Activated T-helper 17 cell treated with anti-CD3 and anti-CD28 coated beads, Interleukin-2, amount 50 U/mL, for 72 hours (primary cell): ENCODE data around the gene MRPS14. TPM values are rescaled to one million over a fixed set of nuclear protein-coding genes. Genes with fewer than 3 reads are reported as not detected.

Experiments used
- ATAC-seq: fragments of 150-1000 bp; cut with Tn5 transposase; replicated peaks from 2 replicates; pipeline ENCODE4 v1.10.0; 2021; ENCODE audit warnings: mild to moderate bottlenecking, moderate library complexity
- H3K27ac Mint-ChIP-seq: one replicate; pipeline ENCODE4 v1.8.0; 2022; ENCODE audit warnings: mixed read lengths
- H3K27me3 Mint-ChIP-seq: one replicate; pipeline ENCODE4 v1.8.0; 2022; ENCODE audit warnings: mixed read lengths
- H3K36me3 Mint-ChIP-seq: one replicate; pipeline ENCODE4 v1.8.0; 2022; ENCODE audit warnings: low read depth, mild to moderate bottlenecking, mixed read lengths
- H3K4me1 Mint-ChIP-seq: one replicate; pipeline ENCODE4 v1.8.0; 2022; ENCODE audit warnings: mixed read lengths
- H3K4me3 Mint-ChIP-seq: one replicate; pipeline ENCODE4 v1.8.0; 2022; ENCODE audit warnings: mild to moderate bottlenecking, mixed read lengths
- H3K9me3 Mint-ChIP-seq: one replicate; pipeline ENCODE4 v1.8.0; 2022; ENCODE audit warnings: mixed read lengths
- total RNA-seq, 2 donors: library from RNA; stranded (reverse); gene quantifications; one replicate each; pipeline ENCODE4 v1.2.3, GENCODE V29; 2022

The MRPS14 gene
- total RNA-seq, 2 donors from 2014 or later: 25.0 to 31.5 TPM

DNA sequence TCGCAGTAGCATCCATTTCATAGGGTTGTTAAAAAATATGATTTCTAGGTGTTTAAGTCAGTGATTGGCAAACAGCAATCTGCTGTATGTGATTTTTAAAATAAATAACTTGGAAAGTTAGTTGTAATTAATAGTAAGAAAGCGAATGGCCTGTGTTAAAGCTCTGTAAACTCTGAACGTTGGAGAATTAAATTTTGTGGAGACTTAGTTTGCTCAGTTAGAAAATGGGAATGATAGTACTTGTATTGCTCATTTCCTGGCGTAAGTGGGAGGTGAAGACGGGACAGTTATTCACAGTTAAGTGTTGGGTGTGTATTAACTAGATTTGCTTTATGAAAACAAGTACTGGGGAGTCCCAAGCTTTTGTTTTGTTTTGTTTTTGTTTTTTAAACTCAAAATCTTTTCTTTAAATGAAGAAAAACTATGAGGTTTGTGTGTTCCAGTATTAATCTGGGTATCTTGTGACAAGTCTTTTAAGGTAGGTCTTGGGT, 22.5 kb downstream of the MRPS14 start:
- H3K4me3 Mint-ChIP-seq: no peak overlapping the region
- ATAC-seq: peak; percentile 12
- no peak overlapping the region for H3K27ac Mint-ChIP-seq
- no peaks in the 10 kb centered on the region for H3K27me3 Mint-ChIP-seq
- H3K36me3 Mint-ChIP-seq: peaks cover 68% of the 10 kb centered on the region
- peaks cover 33% of the 10 kb centered on the region for H3K4me1 Mint-ChIP-seq
- H3K9me3 Mint-ChIP-seq: no peaks in the 10 kb centered on the region

DNA sequence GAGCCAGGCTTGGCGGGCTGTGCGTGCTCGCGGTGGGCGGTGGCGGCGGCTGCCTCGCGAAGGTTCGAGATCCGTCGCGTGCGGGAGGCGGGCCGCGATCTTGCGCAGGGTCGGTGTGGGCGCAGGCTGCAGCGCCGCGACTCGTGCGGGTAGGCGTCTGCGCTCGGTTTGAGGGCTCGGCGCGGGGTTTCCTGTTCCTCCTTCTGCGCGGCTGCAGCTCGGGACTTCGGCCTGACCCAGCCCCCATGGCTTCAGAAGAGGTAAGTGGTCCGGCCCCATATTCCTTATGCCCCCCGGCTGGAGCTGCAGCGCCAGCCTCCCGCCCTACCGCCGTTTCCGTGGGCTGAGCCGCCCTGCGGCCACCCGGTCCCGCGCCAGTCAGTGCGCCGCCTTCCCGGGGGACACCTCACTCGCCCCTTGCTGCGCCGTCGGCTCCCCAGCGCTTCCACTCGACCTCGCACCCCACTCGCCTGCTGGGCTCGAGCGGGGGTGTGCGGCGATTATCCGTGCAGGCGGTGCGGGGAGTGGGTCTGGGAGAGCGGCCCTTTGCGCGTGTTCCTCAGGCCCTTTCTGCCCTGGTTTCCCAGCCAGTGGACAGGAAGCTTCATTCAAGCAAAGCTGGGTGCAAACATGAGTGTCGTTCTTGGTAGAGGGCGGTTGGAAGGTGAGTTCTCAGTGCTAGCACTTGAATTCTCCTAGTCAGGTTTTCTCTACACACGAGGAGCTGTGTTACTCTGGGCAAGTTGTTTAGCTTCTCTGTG, 23.1 kb downstream of the MRPS14 start, which contains the start of gene CACYBP:
CACYBP (plus strand) TSS at position 12 of the 761 bp plus-strand sequence; CDS start at position 246, 234 bp downstream.
- Mint-ChIP-seq H3K9me3 (no peaks in the 10 kb centered on the region), H3K27me3 (no peaks in the 10 kb centered on the region), H3K36me3 (peaks cover 63% of the 10 kb centered on the region), H3K4me3 (no peak within 1 kb of the TSS), H3K27ac (no peak within 1 kb of the TSS), H3K4me1 (peaks cover 27% of the 10 kb centered on the region)
- peak; percentile 2 for ATAC-seq

DNA sequence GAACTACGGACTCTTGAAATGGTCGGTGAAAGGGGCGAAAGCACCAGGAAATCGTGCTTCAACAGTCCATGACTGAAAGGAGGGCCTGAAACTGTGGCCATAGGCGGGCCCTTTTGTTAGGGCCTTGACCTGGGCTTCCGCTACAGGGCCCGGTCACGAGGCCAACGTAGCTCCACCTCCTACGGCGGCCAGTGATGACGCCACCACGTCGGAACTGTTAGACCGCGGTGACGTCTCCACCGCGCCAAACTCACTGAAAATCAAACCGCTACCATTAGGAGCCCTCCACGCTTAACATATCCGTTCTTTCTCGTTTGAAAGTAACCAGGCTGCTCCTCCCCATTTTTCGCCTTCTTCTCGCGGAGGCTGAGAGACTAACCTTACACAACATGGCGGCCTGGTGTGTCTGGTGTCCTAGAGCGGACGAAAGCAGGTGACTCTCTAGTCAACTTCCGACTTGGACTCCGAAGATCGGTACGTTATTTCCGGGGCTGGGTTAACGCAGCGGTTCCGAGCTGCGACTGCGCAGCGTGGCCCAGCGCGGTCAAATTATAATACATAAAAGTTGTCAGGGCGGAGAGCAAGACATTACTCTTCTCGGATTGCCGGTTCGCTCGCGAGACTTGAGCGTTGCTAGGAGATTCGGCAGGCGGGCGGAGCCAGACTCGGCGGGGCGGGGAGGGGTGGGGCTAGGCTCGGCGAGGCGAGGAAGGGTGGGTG, 23.8 kb downstream of the MRPS14 start:
- no peak overlapping the region for H3K27ac Mint-ChIP-seq
- ATAC-seq: peak; percentile 81
- no peaks in the 10 kb centered on the region for H3K9me3 Mint-ChIP-seq
- H3K36me3 Mint-ChIP-seq: peaks cover 60% of the 10 kb centered on the region
- H3K27me3 Mint-ChIP-seq: no peaks in the 10 kb centered on the region
- peaks cover 23% of the 10 kb centered on the region for H3K4me1 Mint-ChIP-seq
- H3K4me3 Mint-ChIP-seq: no peak overlapping the region

DNA sequence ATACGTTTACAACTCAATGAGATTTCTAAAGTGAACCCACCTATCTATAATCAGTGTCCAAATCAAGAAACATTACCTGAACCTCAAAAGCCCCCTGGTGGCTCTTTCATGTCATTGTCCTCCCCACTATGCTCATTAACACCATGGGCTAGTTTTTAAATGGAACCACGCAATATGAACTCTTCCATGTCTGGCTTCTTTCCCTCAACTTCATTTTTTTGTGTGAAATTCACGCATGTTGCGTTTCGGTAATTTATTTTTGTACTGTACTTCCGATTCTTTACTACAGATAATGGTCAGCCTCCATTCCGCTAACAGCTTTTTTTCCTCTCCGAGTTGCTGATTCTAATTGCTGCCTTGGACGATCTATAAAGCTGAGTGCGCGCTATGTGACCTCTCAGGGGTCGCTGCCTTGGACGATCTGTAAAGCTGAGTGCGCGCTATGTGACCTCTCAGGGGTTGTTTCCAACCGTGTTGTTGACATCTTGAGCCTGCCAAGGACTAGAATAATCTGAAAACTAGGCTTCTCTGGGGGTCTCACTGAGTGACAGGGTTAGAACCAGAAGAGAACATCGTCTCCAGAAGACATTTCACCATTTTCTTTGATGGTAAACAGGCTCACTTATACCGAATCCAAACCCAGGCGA, 24.5 kb downstream of the MRPS14 start:
- no peak for ATAC-seq
- H3K9me3 Mint-ChIP-seq: no peaks in the 10 kb centered on the region
- peaks cover 19% of the 10 kb centered on the region for H3K4me1 Mint-ChIP-seq
- no peaks in the 10 kb centered on the region for H3K27me3 Mint-ChIP-seq
- no peak overlapping the region for H3K4me3 Mint-ChIP-seq
- no peak overlapping the region for H3K27ac Mint-ChIP-seq
- peaks cover 59% of the 10 kb centered on the region for H3K36me3 Mint-ChIP-seq

DNA sequence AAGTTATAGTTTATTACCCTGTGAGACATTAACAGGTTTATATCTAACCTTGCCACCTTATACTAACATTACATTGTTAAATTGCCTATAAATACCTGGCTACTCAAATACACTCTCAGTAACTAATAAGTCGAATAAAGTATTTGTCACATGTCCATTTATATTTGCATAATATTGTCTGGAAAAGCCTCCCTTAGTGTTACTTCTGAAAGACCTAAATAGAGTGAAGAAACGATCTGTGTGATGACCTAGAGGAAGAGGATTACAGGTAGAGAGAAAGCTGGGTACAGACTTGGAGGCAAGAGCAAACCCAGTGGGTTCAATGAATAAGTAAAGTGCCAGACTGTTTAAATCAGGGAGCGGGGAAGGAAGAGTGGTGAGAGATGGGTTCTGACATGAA, 26.2 kb downstream of the MRPS14 start:
- H3K36me3 Mint-ChIP-seq: peaks cover 48% of the 10 kb centered on the region
- H3K9me3 Mint-ChIP-seq: no peaks in the 10 kb centered on the region
- peaks cover 12% of the 10 kb centered on the region for H3K4me1 Mint-ChIP-seq
- H3K4me3 Mint-ChIP-seq: no peak overlapping the region
- ATAC-seq: no peak
- no peaks in the 10 kb centered on the region for H3K27me3 Mint-ChIP-seq
- no peak overlapping the region for H3K27ac Mint-ChIP-seq

DNA sequence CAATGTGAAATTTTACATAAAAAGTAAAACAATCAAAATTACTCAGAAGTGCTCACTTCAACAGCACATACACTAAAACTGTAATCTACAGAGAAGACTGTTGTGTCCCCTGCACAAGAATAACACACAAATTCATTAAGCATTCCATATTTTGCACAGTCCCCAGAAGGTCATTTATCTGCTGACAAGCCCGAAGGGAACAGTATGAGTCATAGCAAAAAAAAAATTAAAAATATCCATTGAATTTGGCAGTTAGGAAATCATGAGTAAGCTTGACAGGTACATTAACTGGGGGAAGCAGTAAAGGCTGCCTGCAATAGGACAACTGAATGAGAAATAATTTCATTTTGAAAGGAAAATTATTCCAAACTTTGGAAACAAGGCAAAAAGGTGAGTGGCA, 26.7 kb downstream of the MRPS14 start:
- H3K27ac Mint-ChIP-seq: no peak overlapping the region

DNA sequence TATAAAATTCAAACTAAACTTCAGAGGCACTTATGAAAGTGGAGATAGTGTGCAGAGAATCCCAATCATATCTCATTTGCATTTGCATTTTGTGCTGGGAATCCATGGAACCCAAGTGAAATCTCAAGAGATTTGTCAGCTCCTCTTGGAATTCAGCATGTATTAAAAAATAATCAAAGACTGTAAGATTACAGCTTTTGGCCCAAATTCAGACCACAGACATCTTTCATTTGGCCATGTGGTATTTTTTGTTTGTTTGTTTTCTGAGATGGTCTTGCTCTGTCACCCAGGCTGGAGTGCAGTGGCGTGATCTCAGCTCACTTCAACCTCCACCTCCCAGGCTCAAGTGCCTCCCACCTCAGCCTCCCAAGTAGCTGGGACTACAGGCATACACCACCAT, 27.3 kb downstream of the MRPS14 start:
- no peak for ATAC-seq
- H3K27me3 Mint-ChIP-seq: no peaks in the 10 kb centered on the region
- no peak overlapping the region for H3K4me3 Mint-ChIP-seq
- no peaks in the 10 kb centered on the region for H3K9me3 Mint-ChIP-seq
- peaks cover 11% of the 10 kb centered on the region for H3K4me1 Mint-ChIP-seq
- peaks cover 36% of the 10 kb centered on the region for H3K36me3 Mint-ChIP-seq
- no peak overlapping the region for H3K27ac Mint-ChIP-seq

More for the DNA sequence above, 26.7 kb downstream of the MRPS14 start:
- Mint-ChIP-seq H3K36me3 (peaks cover 42% of the 10 kb centered on the region), H3K4me1 (peaks cover 11% of the 10 kb centered on the region), H3K9me3 (no peaks in the 10 kb centered on the region), H3K27me3 (no peaks in the 10 kb centered on the region), H3K4me3 (no peak overlapping the region)
- ATAC-seq: no peak

DNA sequence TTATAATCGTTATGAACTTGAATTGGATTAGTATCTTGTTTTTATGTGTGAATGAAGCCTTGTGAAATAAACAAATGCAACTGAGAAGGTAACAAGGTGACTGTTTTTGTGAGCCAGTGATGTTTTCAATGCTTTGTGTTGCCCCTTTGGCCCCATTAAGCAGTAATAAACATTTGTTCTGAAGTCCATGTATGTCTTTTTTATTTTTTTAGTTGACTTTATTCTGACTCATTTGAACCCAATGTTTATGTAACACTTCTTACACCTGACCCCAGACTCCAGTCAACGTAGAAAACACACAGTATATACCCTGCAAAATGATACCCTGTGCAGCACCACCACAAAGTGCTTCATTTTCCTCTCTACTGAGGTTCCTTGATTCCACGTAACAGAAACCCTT, 28.1 kb downstream of the MRPS14 start:
- ATAC-seq: no peak
- Mint-ChIP-seq H3K4me3 (no peak overlapping the region), H3K9me3 (no peaks in the 10 kb centered on the region), H3K36me3 (peaks cover 35% of the 10 kb centered on the region), H3K27me3 (no peaks in the 10 kb centered on the region), H3K27ac (no peak overlapping the region), H3K4me1 (peaks cover 11% of the 10 kb centered on the region)

DNA sequence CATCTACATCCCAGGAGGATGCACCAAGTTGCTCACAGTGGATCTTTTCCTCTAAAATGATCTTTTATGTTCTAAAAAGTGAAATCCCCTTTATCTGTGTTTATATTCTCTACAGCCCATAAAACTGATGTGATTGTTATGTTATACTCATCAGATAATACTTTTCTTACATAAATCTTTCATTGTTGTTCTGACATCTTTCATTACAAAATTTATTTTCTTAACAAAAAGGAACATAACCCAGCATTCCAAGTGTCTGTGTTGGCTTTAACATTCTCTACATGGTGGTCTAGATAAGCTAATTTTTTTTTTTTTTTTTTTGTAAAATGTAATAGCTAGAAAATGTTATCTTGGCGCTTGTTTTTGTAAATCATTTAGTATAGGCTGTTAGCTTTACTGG, 31.8 kb downstream of the MRPS14 start:
- no peak overlapping the region for H3K4me3 Mint-ChIP-seq
- H3K27me3 Mint-ChIP-seq: no peaks in the 10 kb centered on the region
- H3K9me3 Mint-ChIP-seq: no peaks in the 10 kb centered on the region
- H3K36me3 Mint-ChIP-seq: peaks cover 33% of the 10 kb centered on the region
- ATAC-seq: no peak
- no peak overlapping the region for H3K27ac Mint-ChIP-seq
- H3K4me1 Mint-ChIP-seq: peaks cover 16% of the 10 kb centered on the region

DNA sequence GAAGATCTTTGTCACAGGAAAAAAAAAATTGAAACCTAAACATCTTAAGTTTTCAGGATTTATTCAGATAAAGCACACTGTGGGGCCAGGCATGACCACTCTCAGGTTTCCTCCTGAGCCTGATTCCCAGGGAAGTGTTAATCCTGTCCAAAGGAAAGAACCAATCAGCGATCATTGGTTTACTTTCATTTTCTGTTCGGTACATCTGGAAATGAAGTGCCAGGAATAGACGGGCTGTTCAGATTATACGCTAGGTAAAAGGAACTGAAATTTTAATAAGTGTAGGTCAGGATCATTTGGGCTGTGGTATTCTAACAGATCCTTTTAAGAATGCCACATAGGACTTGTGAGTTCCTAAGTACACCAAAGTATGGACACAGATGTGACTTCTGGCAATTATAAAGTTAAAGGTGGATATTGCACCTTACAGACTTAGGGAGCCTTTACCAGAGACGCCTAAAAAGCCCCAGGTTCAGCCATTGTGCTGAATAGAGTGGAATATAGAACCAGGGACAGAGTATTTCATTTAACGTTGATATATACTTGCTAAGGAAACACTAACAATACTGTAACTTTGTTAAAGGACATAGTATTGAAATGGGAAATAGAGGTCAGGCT, 32.7 kb downstream of the MRPS14 start:
- Mint-ChIP-seq H3K9me3 (no peaks in the 10 kb centered on the region), H3K36me3 (peaks cover 33% of the 10 kb centered on the region), H3K4me3 (peak overlapping the region; percentile 88)

DNA sequence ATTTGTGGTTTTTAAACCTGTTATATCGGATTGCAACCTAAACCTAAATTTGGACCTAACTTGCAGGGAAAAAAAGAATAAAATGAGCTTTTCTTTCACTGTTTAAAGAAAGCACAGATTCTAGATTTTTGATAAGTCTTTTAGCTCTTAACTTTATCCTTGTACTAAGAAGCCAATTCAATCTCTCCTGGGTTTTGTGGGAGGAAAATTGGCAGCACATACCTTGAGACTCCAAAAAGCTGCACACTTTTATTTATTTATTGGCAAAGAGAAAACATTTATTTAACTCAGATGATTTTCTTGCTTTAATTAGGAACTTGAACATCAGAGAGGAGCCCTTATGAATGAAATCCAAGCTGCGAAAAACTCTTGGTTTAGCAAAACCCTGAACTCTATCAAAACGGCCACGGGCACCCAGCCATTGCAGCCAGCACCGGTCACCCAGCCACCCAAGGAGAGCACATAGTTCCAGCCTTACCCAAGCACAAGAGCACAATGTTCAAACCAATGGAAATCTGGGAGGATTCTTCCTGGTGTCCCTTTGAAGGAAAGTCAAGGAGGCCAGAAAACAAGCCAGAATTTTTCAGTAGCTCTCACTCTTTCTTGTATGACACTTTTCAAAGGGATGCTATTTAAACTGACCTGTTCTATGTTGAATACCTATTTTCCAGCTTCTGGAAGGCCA, 33.5 kb downstream of the MRPS14 start:
- H3K9me3 Mint-ChIP-seq: no peaks in the 10 kb centered on the region

More for the DNA sequence above, 32.7 kb downstream of the MRPS14 start:
- Mint-ChIP-seq H3K27me3 (no peaks in the 10 kb centered on the region), H3K4me1 (peaks cover 16% of the 10 kb centered on the region), H3K27ac (peak overlapping the region; percentile 93)
- peak; percentile 73 for ATAC-seq

DNA sequence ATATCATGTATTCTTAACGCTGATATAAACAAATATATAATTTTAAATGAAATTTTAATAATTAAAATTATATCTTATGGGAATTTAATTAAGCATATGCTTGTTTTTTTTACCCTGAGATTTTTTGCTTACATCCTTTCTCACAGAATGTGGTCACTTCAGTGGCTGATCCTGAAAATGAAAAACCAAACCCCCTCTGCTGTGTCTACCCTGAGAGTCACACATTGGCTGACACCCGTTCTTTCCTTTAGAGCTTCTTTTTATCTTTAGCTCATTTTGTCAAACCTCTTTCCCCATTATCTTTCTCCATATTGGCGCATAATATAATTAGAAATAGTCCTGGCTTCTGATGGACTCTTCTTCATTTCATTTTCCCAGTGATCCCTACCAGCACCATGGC, 34.2 kb downstream of the MRPS14 start:
- H3K4me1 Mint-ChIP-seq: peaks cover 16% of the 10 kb centered on the region
- H3K9me3 Mint-ChIP-seq: no peaks in the 10 kb centered on the region
- ATAC-seq: peak; percentile 50
- peak overlapping the region; percentile 88 for H3K4me3 Mint-ChIP-seq
- no peaks in the 10 kb centered on the region for H3K27me3 Mint-ChIP-seq
- H3K27ac Mint-ChIP-seq: peak overlapping the region; percentile 93
- H3K36me3 Mint-ChIP-seq: peaks cover 25% of the 10 kb centered on the region

More for the DNA sequence above, 33.5 kb downstream of the MRPS14 start:
- Mint-ChIP-seq H3K27me3 (no peaks in the 10 kb centered on the region), H3K4me3 (peak overlapping the region; percentile 88), H3K36me3 (peaks cover 28% of the 10 kb centered on the region), H3K4me1 (peaks cover 16% of the 10 kb centered on the region), H3K27ac (peak overlapping the region; percentile 93)
- no peak for ATAC-seq

DNA sequence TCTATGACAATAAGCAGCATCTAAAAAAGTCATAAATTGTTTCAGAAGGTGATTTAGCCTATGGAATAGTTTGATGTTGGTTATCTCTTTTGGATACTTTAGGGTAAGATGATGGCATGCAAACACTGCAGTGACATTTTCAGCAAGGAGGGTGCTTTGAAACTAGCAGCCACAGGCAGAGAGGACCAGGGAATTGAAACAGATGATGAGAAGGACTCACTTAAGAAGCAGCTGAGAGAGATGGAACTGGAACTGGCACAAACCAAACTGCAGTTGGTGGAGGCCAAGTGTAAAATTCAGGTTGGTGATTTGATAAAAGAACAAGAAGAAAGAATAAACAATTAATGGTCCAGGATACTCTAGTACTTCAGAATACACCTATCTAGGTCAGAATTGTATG, 34.7 kb downstream of the MRPS14 start:
- no peaks in the 10 kb centered on the region for H3K9me3 Mint-ChIP-seq
- H3K27me3 Mint-ChIP-seq: no peaks in the 10 kb centered on the region
- no peak overlapping the region for H3K4me3 Mint-ChIP-seq
- ATAC-seq: no peak
- peaks cover 16% of the 10 kb centered on the region for H3K4me1 Mint-ChIP-seq
- H3K36me3 Mint-ChIP-seq: peaks cover 24% of the 10 kb centered on the region
- H3K27ac Mint-ChIP-seq: peak overlapping the region; percentile 7

DNA sequence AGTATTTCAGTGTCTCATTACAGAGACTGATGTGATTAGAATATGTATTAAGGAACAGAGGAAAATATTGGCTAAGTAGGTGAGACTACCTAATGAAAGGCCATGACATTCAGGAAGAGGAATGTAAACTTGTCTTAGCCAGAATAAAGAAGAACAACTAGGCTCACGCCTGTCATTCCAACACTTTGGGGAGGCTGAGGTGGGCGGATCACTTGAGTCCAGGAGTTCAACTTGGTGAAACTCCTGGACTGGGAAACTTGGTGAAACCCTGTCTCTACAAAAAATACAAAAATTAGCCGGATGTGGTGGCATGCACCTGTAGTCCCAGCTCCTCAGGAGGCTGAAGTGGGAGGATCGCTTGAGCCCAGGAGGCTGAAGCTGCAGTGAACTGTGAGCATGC, 38.3 kb downstream of the MRPS14 start:
- H3K36me3 Mint-ChIP-seq: peaks cover 48% of the 10 kb centered on the region
- H3K9me3 Mint-ChIP-seq: no peaks in the 10 kb centered on the region
- H3K27ac Mint-ChIP-seq: no peak overlapping the region
- no peaks in the 10 kb centered on the region for H3K27me3 Mint-ChIP-seq
- no peak overlapping the region for H3K4me3 Mint-ChIP-seq
- ATAC-seq: no peak
- peaks cover 16% of the 10 kb centered on the region for H3K4me1 Mint-ChIP-seq
